Left renal cortex interstitium (tissue), 4 donors: ENCODE results near the gene FRMPD3. TPM values are rescaled to one million over a fixed set of nuclear protein-coding genes. Genes with fewer than 3 reads are reported as not detected.

Experiments used
- DNase-seq, 4 donors: peaks; one replicate each; pipeline ENCODE4 v3.0.0-alpha.2; 2013; ENCODE audit warnings: low read depth in 4 of 4, low spot score in 2 of 4, missing footprints in 1 of 4
- polyA plus RNA-seq, 4 donors: library from polyadenylated mRNA; unstranded; fragments of 120-200 nt; gene quantifications; one replicate each; pipeline ENCODE4 v1.2.1, GENCODE V29; 2013; ENCODE audit not compliant: insufficient read length in 4 of 4

The FRMPD3 gene
- polyA plus RNA-seq, 4 donors = 0.29 to 0.57 (median 0.43) TPM

- DNase-seq = no peak
Observed at GRCh38 chrX:107477406-107477805, 28.0 kb downstream of the FRMPD3 start.

DNA sequence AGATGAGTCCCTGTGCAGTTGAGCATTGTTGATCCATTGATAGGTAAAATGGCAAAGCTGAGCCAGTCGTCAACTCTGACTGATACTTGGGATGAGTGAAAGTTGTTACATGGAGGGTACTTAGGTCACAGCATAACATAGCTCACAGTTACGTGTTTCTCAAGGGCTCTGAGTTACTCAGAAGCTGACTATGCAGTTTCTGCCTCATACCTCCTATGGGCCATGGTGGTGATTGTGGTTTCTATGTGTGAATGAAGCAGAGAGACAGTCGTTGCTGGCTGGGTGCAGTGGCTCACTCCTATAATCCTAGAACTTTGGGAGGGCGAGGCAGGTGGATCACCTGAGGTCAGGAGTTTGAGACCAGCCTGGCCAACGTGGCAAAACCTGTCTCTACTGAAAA lies 30.8 kb downstream of the FRMPD3 start:
- DNase-seq = no peak

DNA sequence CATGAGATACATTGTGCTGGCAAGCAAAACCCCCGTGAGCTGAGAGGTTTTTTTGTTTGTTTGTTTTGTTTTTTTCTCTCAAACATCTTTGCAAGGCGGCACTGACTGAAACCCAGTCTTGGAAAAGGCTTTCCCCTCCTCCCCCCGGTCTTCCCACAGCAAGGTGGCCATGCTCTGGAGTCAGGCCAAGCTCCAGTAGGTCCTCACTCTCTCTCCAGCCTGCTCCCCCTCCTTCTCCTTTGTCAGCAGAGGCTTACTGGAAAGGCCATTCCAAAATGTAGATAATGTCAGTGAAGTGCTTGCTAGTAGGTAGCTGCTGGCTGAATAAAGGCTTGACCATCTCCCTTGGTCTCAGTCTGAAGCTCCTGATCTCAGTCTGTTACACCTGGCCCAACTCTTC lies 32.6 kb downstream of the FRMPD3 start:
- no peak for DNase-seq

DNA sequence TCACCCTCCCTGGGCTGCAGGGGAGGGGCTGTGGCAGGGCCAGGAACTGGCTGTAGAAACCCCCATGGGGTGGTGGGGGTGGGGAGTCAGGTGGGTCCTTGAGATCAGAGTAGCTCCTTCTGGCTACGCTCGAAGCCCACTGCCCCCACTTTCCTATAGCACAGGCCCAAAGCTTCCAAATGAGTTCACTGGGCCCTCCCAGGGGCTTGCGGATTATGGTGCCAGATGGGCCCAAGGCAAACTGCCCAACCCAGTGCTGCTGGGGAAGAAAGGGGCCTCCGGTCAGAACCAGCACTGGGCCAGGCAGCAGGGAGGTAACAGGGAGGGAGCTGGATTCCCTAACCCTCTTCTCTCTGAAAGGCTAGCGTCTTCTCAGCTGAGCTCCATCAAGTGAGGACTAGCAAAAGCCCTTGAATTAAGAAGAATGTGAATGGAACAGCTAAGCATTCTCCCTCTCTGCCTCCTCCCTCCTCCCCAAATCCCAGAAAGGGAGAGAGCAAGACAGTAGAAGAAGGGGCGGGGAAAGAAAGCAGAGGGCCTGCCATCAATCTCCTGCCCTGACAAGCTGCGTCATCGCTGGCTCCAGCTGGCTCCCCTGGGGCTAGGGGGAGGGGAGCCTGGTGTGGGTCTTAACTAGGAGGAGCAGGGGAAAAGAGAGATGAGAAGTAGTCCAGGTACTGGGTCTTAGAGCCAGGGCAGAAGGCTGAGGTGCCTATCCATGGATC lies 34.7 kb downstream of the FRMPD3 start:
- DNase-seq = peak in 3 of 4 donors; percentile 13 to 38 (median 24)

GRCh38 chrX:107485013-107485412 lies 35.6 kb downstream of the FRMPD3 start:
- no peak for DNase-seq

GRCh38 chrX:107493141-107493540 lies 43.7 kb downstream of the FRMPD3 start:
- DNase-seq = no peak

GRCh38 chrX:107496786-107497185 lies 47.3 kb downstream of the FRMPD3 start:
- DNase-seq = no peak

Other genes starting within 250 kb of the FRMPD3 start
- gene NUP62CL, start 243.2 kb upstream of the FRMPD3 start, polyA plus RNA-seq = 10 to 100 TPM; 11.5 to 12.4 (median 11.7) TPM
- gene DNAAF6, start 243.0 kb upstream of the FRMPD3 start, polyA plus RNA-seq = under 1 TPM in 2 of 4 donors, not detected in 2; 0.08 to 0.14 TPM
- gene PRPS1, start 178.9 kb downstream of the FRMPD3 start, polyA plus RNA-seq = 10 to 100 TPM; 45.6 to 53.5 (median 52.2) TPM